Measurements from ENCODE around the gene GLE1.
A peak's percentile ranks its signal among the peaks of the same experiment; 100 is the strongest.

The GLE1 gene

GRCh38 chr9:128504485-128505413 lies at the start of gene GLE1:
Gene GLE1 (plus strand): TSS chr9:128504719. CDS start chr9:128504806, 87 bp downstream.
- DNase-seq, result peak; percentile 87 to 97 (median 95)

- peak in 2 of 3 experiments; percentile 67 to 87 for DNase-seq
These were observed 49.5 kb upstream of the GLE1 start for GRCh38 chr9:128454991-128455390.

- DNase-seq, result peak; percentile 94 to 99 (median 99)
These were observed 48.5 kb upstream of the GLE1 start, which contains the start of gene ODF2 for GRCh38 chr9:128455849-128456612. Gene ODF2 (plus strand): TSS chr9:128456006. CDS start chr9:128456092, 86 bp downstream.

GRCh38 chr9:128456613-128457061 lies 47.9 kb upstream of the GLE1 start:
- peak; percentile 49 to 88 (median 85) for DNase-seq

- no peak for DNase-seq
These were observed 47.3 kb upstream of the GLE1 start for GRCh38 chr9:128457207-128457606.

GRCh38 chr9:128459011-128459410 lies 45.5 kb upstream of the GLE1 start:
- DNase-seq, result no peak

- DNase-seq, result no peak
These were observed 35.4 kb upstream of the GLE1 start for GRCh38 chr9:128469070-128469469.

GRCh38 chr9:128470560-128470959 lies 34.0 kb upstream of the GLE1 start:
- no peak for DNase-seq

- no peak for DNase-seq
These were observed 31.4 kb upstream of the GLE1 start for GRCh38 chr9:128473104-128473503.

- DNase-seq, result no peak
These were observed 28.7 kb upstream of the GLE1 start for GRCh38 chr9:128475867-128476266.

- peak in 1 of 3 experiments; percentile 16 for DNase-seq
These were observed 25.3 kb upstream of the GLE1 start for GRCh38 chr9:128479262-128479661.

GRCh38 chr9:128481561-128481960 lies 23.0 kb upstream of the GLE1 start:
- no peak for DNase-seq

- DNase-seq, result no peak
These were observed 22.3 kb upstream of the GLE1 start for GRCh38 chr9:128482186-128482585.

GRCh38 chr9:128484686-128485413 lies 19.7 kb upstream of the GLE1 start:
- DNase-seq, result no peak

- no peak for DNase-seq
These were observed 19.1 kb upstream of the GLE1 start for GRCh38 chr9:128485414-128485855.

GRCh38 chr9:128486201-128486600 lies 18.3 kb upstream of the GLE1 start:
- no peak for DNase-seq

GRCh38 chr9:128493424-128493823 lies 11.1 kb upstream of the GLE1 start:
- no peak for DNase-seq

GRCh38 chr9:128494108-128494745 lies 10.3 kb upstream of the GLE1 start:
- DNase-seq, result peak in 2 of 3 experiments; percentile 70 to 90

GRCh38 chr9:128494746-128495129 lies 9.8 kb upstream of the GLE1 start:
- DNase-seq, result no peak

GRCh38 chr9:128495296-128495695 lies 9.2 kb upstream of the GLE1 start:
- no peak for DNase-seq

GRCh38 chr9:128495804-128496417 lies 8.6 kb upstream of the GLE1 start:
- DNase-seq, result no peak
